Sigmoid colon (tissue), 7 donors: ENCODE measurements around the gene THBS3. TPM values are rescaled to one million over a fixed set of nuclear protein-coding genes. Genes with fewer than 3 reads are reported as not detected.
"Not testable (repeated sequence)": the region's sequence is repeated elsewhere in the genome, so short reads cannot be mapped to it uniquely, and the experiment has no call there.

ENCODE experiments used
- DNase-seq: peaks from one replicate; pipeline ENCODE4 v3.0.0-alpha.2; 2019
- H3K27ac ChIP-seq, 4 donors: fragments of 200-600 bp; sonication (generic); one replicate each; pipeline ENCODE4 v1.5.1; 2016 to 2019; ENCODE audit warnings: mild to moderate bottlenecking in 1 of 4
- H3K27me3 ChIP-seq, 3 donors: fragments of 200-600 bp; sonication (generic); one replicate each; pipeline ENCODE4 v1.5.1; 2019; ENCODE audit warnings: mild to moderate bottlenecking in 1 of 3
- H3K36me3 ChIP-seq, 4 donors: fragments of 200-600 bp; sonication (generic); one replicate each; pipeline ENCODE4 v1.5.1; 2016 to 2019
- H3K4me1 ChIP-seq, 4 donors: fragments of 200-600 bp; sonication (generic); one replicate each; pipeline ENCODE4 v1.5.1; 2017 to 2019
- H3K4me3 ChIP-seq, 4 donors: fragments of 200-600 bp; sonication (generic); one replicate each; pipeline ENCODE4 v1.5.1; 2017 to 2019; ENCODE audit warnings: mild to moderate bottlenecking in 2 of 4, moderate library complexity in 1 of 4
- H3K9me3 ChIP-seq, 4 donors: fragments of 200-600 bp in 3 of 4; sonication (generic) in 3 of 4; one replicate each; pipeline versions ENCODE4 v1.5.1 to v1.6.1; 2013 to 2019
- EP300 ChIP-seq, 4 donors: sonication (generic); formaldehyde crosslinking; IDR thresholded peaks; one replicate each; pipeline ENCODE4 v1.6.1; 2017; ENCODE audit warnings: antibody characterized with exemption in 4 of 4
- POLR2A ChIP-seq, 2 donors: fragments of 450-650 bp; IDR thresholded peaks; one replicate each; pipeline ENCODE4 v1.6.1; 2016; ENCODE audit warnings: antibody characterized with exemption in 2 of 2, mild to moderate bottlenecking in 2 of 2, moderate library complexity in 2 of 2
- POLR2AphosphoS5 ChIP-seq, 4 donors: sonication (generic); formaldehyde crosslinking; IDR thresholded peaks; one replicate each; pipeline ENCODE4 v1.6.1; 2017; ENCODE audit warnings: antibody characterized with exemption in 4 of 4
- WGBS, 2 donors: extraction: QIAGEN DNeasy Blood & Tissue Kit; methylation state at CpG; one replicate each; pipeline ENCODE4 v1.1.7; 2013; 5-methylcytosine and 5-hydroxymethylcytosine counted together
- intact Hi-C: fragments of 100-400 bp; cut with DNase I; formaldehyde crosslinking; loops from one replicate; pipeline ENCODE4 v1.15.1; 2023
- polyA plus RNA-seq, 3 donors: library from polyadenylated mRNA; stranded (reverse); fragments of 200-250 nt; gene quantifications; one replicate each; pipeline ENCODE4 v1.2.3, GENCODE V29; 2013
- total RNA-seq, 4 donors: library from RNA; depleted of rRNA; stranded (reverse); fragments of >200 nt; gene quantifications; one replicate each; pipeline ENCODE4 v1.1.0, GENCODE V29; 2016
- TF ChIP-seq, protein P1 (sequence below), 4 experiments: fragments of 450-650 bp in 3 of 4; fragments of 200-600 bp in 1 of 4; IDR thresholded peaks; one replicate each; pipeline ENCODE4 v1.5.1; 2016 to 2019; ENCODE audit warnings: antibody characterized with exemption in 4 of 4, mild to moderate bottlenecking in 3 of 4, moderate library complexity in 2 of 4
- donor health status: healthy with polysubstance abuse.
- donor health status: Bipolar disorder and iron deficiency.
- donor health status: healthy.

THBS3 gene
- total and polyA plus RNA-seq, 7 donors: 3.5 to 43.5 (median 13.4) TPM

DNA sequence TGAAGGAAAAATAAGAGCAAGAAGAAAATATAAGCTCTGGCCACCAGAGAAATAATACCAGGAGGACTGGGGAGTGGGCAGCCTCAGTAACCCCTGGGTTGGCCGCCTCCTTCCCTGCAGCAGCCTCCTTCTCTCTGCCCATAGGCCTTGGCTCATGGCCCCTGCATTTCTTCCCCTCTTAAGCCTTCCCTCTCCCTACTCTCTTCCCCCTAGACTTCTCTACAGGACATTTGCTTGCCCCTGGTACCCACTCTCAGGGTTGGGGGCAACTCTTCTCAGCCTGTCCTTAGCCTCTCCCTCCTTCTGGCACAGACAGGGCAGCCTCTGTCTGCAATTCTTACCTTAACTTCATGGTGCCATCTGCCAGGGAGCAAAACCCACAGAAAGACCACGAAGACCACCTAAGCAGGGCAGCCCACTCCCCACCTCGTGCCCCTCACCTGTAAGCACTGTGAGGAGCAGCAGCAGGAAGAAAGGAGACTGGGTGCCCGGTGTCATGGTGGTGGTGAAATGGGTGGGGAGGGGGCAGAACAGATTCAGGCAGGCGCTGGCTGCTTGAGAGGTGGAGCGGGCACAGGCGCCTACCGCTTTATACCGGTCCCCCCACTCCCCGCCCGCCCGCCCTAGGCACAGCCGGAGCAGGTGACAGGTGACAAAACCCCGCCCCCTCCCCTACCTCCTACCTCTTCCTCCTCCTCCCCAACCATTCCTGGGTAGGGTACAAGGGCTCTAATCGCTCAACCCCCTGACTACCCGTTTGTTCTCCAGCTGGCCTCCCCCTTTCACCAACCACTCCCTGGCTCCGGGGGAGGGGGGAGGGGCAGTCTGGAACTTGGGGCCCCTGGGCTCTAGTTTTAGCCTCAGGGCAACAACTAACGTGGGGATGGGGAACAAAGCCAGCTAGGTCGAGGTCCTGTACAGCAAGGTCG is 15.1 kb downstream of the THBS3 start:
- H3K27me3 ChIP-seq: no peaks in the 10 kb centered on the region
- H3K9me3 ChIP-seq: no peaks in the 10 kb centered on the region
- peak overlapping the region; percentile 90 to 97 (median 92) for H3K27ac ChIP-seq
- peaks cover 0 to 42% (median 36%) of the 10 kb centered on the region in 4 donors for H3K4me1 ChIP-seq
- peaks cover 0 to 10% (median 3%) of the 10 kb centered on the region in 4 donors for H3K36me3 ChIP-seq
- peak overlapping the region; percentile 47 to 69 (median 60) for H3K4me3 ChIP-seq
- DNase-seq: no peak
- peak in 1 of 2 donors; percentile 36 for TF ChIP-seq POLR2A (IDR thresholded peaks at IDR 0.05)
- no peak for TF ChIP-seq POLR2AphosphoS5 (IDR thresholded peaks at IDR 0.05)
- TF ChIP-seq, protein P1, sequence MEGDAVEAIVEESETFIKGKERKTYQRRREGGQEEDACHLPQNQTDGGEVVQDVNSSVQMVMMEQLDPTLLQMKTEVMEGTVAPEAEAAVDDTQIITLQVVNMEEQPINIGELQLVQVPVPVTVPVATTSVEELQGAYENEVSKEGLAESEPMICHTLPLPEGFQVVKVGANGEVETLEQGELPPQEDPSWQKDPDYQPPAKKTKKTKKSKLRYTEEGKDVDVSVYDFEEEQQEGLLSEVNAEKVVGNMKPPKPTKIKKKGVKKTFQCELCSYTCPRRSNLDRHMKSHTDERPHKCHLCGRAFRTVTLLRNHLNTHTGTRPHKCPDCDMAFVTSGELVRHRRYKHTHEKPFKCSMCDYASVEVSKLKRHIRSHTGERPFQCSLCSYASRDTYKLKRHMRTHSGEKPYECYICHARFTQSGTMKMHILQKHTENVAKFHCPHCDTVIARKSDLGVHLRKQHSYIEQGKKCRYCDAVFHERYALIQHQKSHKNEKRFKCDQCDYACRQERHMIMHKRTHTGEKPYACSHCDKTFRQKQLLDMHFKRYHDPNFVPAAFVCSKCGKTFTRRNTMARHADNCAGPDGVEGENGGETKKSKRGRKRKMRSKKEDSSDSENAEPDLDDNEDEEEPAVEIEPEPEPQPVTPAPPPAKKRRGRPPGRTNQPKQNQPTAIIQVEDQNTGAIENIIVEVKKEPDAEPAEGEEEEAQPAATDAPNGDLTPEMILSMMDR (IDR thresholded peaks at IDR 0.05): no peak
- no peak for TF ChIP-seq EP300 (IDR thresholded peaks at IDR 0.05)
- 9 to 27% methylated on average over 20 of the region's 20 CpGs for WGBS, 2 donors
- intact Hi-C loops: loop anchor here (1.0 kb wide), 1 partner anchor 16 kb away; no protein-coding TSS in a partner anchor

DNA sequence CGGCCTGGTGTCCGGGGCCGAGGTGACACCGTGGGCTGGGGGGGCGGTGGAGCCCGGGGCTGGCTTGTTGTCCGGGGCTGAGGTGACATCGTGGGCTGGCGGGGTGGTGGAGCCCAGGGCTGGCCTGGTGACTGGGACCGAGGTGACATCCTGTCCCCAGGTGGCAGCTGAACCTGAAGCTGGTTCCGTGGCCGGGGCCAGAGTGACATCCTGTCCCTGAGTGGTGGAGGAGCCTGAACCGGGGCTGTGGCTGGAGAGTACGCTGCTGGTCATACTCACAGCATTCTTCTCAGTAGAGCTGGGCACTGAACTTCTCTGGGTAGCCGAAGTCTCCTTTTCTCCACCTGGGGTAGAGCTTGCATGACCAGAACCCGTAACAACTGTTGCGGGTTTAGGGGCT is 15.8 kb downstream of the THBS3 start:
- Histone ChIP-seq H3K36me3 (peaks cover 0 to 4% (median 1%) of the 10 kb centered on the region in 4 donors), H3K27me3 (no peaks in the 10 kb centered on the region), H3K9me3 (no peaks in the 10 kb centered on the region), H3K4me1 (peaks cover 0 to 42% (median 36%) of the 10 kb centered on the region in 4 donors), H3K4me3 (no peak overlapping the region), H3K27ac (peak overlapping the region; percentile 90 to 97 (median 92))
- DNase-seq: no peak
- TF ChIP-seq EP300 (IDR thresholded peaks at IDR 0.05): no peak
- TF ChIP-seq, protein P1 (IDR thresholded peaks at IDR 0.05): no peak
- no peak for TF ChIP-seq POLR2A (IDR thresholded peaks at IDR 0.05)
- intact Hi-C loops: no loop called here
- WGBS, 2 donors: 43 to 79% methylated on average over 17 of the region's 17 CpGs

DNA sequence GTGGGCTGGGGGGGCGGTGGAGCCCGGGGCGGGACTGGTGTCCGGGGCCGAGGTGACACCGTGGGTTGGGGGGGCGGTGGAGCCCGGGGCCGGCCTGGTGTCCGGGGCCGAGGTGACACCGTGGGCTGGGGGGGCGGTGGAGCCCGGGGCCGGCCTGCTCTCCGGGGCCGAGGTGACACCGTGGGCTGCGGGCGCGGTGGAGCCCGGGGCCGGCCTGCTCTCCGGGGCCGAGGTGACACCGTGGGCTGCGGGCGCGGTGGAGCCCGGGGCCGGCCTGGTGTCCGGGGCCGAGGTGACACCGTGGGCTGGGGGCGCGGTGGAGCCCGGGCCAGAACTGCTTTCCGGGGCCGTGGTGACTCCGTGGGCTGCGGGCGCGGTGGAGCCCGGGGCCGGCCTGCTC is 17.8 kb downstream of the THBS3 start:
- peaks cover 0 to 26% (median 24%) of the 10 kb centered on the region in 4 donors for H3K4me1 ChIP-seq
- H3K4me3 ChIP-seq, H3K27me3 ChIP-seq, DNase-seq, intact Hi-C loops, H3K36me3 ChIP-seq, H3K9me3 ChIP-seq, H3K27ac ChIP-seq: not testable (repeated sequence)
- 77 to 95% methylated on average over 25 of the region's 45 CpGs for WGBS, 2 donors

DNA sequence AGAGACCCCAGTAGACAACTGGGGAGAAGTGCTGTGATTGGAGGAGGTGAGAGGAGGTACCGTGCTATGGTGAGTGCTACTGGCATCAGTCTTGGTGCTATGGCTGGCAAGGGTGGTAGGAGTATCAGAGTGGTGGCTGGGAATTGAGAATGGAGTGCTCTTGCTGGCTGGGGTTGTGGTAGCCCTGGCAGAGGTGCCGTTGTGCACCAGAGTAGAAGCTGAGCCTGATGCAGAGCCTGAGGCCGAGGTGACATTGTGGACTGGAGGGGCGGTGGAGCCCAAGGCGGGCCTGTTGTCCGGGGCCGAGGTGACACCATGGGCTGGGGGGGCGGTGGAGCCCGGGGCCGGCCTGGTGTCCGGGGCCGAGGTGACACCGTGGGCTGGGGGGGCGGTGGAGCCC is 19.4 kb downstream of the THBS3 start:
- intact Hi-C loops: no loop called here
- Histone ChIP-seq H3K36me3 (no peaks in the 10 kb centered on the region), H3K27me3 (no peaks in the 10 kb centered on the region), H3K4me3 (no peak overlapping the region), H3K9me3 (no peaks in the 10 kb centered on the region), H3K27ac (no peak overlapping the region), H3K4me1 (peaks cover 0 to 14% (median 10%) of the 10 kb centered on the region in 4 donors)
- DNase-seq: peak; percentile 54
- no peak for TF ChIP-seq POLR2AphosphoS5 (IDR thresholded peaks at IDR 0.05)
- no peak for TF ChIP-seq POLR2A (IDR thresholded peaks at IDR 0.05)
- TF ChIP-seq, protein P1 (IDR thresholded peaks at IDR 0.05): no peak
- TF ChIP-seq EP300 (IDR thresholded peaks at IDR 0.05): no peak
- WGBS, 2 donors: 89 to 93% methylated on average over 14 of the region's 14 CpGs

DNA sequence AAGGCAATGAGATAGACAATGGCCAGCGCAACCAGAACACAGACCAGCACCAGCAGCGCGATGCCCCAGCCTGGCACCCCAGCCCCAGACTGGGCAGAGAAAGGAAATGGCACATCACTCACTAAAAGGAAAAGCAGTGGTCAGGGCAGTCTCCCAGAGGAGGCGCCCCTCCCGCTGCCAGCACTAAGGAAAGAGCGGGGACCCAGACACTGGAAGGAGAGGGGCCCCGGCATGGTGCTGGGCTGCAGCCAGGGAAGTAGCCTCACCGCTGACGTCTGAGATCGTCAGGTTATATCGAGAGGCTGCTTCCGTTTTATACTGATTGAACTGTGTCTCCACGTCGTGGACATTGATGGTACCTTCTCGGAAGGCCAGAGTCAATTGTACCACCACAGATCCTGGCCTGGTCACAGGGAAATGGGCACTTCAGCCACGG is 20.2 kb downstream of the THBS3 start:
- Histone ChIP-seq H3K36me3 (no peaks in the 10 kb centered on the region), H3K4me3 (no peak overlapping the region), H3K27me3 (no peaks in the 10 kb centered on the region), H3K27ac (no peak overlapping the region), H3K9me3 (no peaks in the 10 kb centered on the region), H3K4me1 (peaks cover 0 to 6% (median 2%) of the 10 kb centered on the region in 4 donors)
- DNase-seq: peak; percentile 53
- WGBS, 2 donors: 78 to 83% methylated on average over 16 of the region's 16 CpGs
- TF ChIP-seq POLR2AphosphoS5 (IDR thresholded peaks at IDR 0.05): no peak
- TF ChIP-seq, protein P1 (IDR thresholded peaks at IDR 0.05): no peak
- no peak for TF ChIP-seq EP300 (IDR thresholded peaks at IDR 0.05)
- TF ChIP-seq POLR2A (IDR thresholded peaks at IDR 0.05): no peak
- intact Hi-C loops: no loop called here
